GM06990 (cell line): ENCODE results near the gene KCNG2.

Experiments
- DNase-seq: peaks from one replicate; pipeline ENCODE4 v3.0.0-alpha.2; 2011; ENCODE audit not compliant: insufficient read length; ENCODE audit errors: extremely low read depth
- H3K27me3 ChIP-seq: replicated peaks from 2 replicates; pipeline ENCODE4 v1.6.0; 2011; ENCODE audit warnings: low read length; ENCODE audit not compliant: control insufficient read depth, insufficient read depth
- H3K36me3 ChIP-seq: 2 replicates; pipeline ENCODE4 v1.5.1; 2011; ENCODE audit warnings: low read length; ENCODE audit not compliant: control insufficient read depth, insufficient read depth
- H3K4me3 ChIP-seq: replicated peaks from 2 replicates; pipeline ENCODE4 v1.5.1; 2011; ENCODE audit warnings: low read depth, mild to moderate bottlenecking, control low read depth, low read length
- TF ChIP-seq, protein P1 (sequence below): IDR thresholded peaks from 2 replicates; pipeline ENCODE4 v1.5.1; 2011; ENCODE audit warnings: low read length, control low read depth, mild to moderate bottlenecking, inconsistent platforms; ENCODE audit not compliant: insufficient read depth, poor library complexity, severe bottlenecking

The KCNG2 gene

GRCh38 chr18:79798346-79798998 lies 734 bp downstream of the KCNG2 start:
- Histone ChIP-seq H3K4me3 (no peak overlapping the region), H3K27me3 (peaks cover 4% of the 10 kb centered on the region), H3K36me3 (no peaks in the 10 kb centered on the region)
- TF ChIP-seq, protein P1, sequence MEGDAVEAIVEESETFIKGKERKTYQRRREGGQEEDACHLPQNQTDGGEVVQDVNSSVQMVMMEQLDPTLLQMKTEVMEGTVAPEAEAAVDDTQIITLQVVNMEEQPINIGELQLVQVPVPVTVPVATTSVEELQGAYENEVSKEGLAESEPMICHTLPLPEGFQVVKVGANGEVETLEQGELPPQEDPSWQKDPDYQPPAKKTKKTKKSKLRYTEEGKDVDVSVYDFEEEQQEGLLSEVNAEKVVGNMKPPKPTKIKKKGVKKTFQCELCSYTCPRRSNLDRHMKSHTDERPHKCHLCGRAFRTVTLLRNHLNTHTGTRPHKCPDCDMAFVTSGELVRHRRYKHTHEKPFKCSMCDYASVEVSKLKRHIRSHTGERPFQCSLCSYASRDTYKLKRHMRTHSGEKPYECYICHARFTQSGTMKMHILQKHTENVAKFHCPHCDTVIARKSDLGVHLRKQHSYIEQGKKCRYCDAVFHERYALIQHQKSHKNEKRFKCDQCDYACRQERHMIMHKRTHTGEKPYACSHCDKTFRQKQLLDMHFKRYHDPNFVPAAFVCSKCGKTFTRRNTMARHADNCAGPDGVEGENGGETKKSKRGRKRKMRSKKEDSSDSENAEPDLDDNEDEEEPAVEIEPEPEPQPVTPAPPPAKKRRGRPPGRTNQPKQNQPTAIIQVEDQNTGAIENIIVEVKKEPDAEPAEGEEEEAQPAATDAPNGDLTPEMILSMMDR = no peak
- no peak for DNase-seq

DNA sequence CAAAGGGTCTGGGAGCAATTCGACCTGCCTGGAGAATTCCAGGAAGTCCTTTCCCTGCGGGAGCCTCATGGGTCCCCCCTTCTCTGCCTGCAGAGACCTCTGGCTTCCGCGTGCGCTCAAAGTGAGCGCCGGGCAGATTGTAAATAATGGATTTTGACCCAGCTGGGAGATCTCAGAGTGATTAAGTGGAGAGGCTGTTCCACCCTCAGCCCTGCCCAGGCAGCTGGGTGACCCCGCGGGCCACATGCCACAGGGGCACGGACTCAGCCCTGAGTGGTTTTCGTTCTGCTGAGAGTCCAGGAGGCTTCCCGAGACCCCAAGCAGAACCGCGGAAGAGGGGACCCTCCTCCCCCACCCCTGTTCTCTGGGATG lies 1.2 kb downstream of the KCNG2 start:
- H3K27me3 ChIP-seq = peaks cover 4% of the 10 kb centered on the region
- TF ChIP-seq, protein P1 = no peak
- no peaks in the 10 kb centered on the region for H3K36me3 ChIP-seq
- DNase-seq = no peak
- no peak overlapping the region for H3K4me3 ChIP-seq

DNA sequence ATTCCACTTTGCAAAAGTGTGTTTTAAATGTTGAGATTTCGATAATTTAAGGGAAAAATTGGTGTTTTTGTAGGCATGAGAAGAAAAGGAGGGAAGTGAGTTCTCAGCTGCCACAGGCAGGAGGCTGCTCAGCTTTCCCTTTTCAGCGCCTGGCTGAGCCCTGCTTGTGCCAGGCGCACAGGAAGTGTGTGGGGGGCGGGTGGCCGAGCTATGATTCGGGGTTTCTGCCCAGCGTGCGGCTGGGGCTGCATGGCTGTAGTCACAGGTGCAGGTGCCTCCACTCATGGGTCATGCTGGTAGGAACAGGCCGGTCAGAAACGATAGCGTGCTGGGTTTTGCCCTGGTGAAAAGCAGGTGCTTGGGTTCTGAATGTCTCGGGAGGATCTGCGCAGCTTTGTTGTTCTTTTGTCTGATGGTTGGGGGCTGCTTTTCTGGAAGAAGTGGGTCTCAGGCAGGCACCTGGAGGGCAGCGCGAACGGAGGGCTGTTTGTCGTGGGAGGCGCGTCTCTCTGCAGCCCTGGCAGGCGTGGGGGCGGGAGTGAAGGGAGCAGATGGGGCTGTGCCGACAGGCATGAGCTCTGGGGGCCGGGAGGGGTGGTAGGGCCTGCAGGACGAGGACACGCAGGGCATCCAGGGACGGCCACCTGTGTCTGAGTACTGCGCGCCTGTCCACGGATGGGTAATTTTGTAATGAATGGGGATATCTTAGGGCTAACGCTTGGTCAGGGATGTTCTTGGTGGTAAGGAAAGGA lies 2.1 kb downstream of the KCNG2 start:
- Histone ChIP-seq H3K27me3 (peaks cover 4% of the 10 kb centered on the region), H3K36me3 (no peaks in the 10 kb centered on the region), H3K4me3 (no peak overlapping the region)
- TF ChIP-seq, protein P1 = no peak
- DNase-seq = no peak

- H3K27me3 ChIP-seq = peaks cover 4% of the 10 kb centered on the region
- TF ChIP-seq, protein P1 = no peak
- no peaks in the 10 kb centered on the region for H3K36me3 ChIP-seq
- no peak overlapping the region for H3K4me3 ChIP-seq
- DNase-seq = no peak
Observed at GRCh38 chr18:79800371-79801180, 2.8 kb downstream of the KCNG2 start.

DNA sequence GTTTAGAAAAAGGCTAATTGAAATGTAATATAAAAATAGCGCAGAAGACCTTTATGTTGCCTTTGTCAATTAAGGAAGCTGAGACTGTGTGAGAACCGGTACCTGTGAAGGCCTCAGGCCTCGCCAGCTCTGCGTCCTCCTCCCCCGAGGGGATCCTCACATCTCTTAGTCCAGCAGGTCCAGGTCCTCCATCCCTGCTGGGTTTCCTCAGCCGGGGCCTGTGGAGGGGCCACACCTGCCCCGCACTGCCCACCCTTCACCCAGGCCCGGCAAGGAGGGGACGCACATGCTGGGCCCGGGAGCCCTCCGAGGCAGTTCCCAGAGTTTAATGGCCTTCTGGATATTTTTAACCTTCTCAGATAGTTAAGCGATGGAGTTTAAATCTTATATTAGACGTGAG lies 3.5 kb downstream of the KCNG2 start:
- TF ChIP-seq, protein P1 = no peak
- peaks cover 4% of the 10 kb centered on the region for H3K27me3 ChIP-seq
- no peaks in the 10 kb centered on the region for H3K36me3 ChIP-seq
- no peak overlapping the region for H3K4me3 ChIP-seq
- DNase-seq = no peak
